IMR-90 (cell line): ENCODE measurements around the gene PIGH.

Experiments used
- ELK1 ChIP-seq: fragments of 150-350 bp; IDR thresholded peaks from 2 replicates; pipeline ENCODE4 v1.6.1; 2016; ENCODE audit warnings: low read depth, mild to moderate bottlenecking, low read length, moderate library complexity, borderline replicate concordance
- POLR2A ChIP-seq: IDR thresholded peaks from 2 replicates; pipeline ENCODE4 v1.6.1; 2012; ENCODE audit warnings: mild to moderate bottlenecking, low read depth, low read length
- TF ChIP-seq, protein P1 (sequence below): conservative IDR thresholded peaks from 2 replicates; pipeline ENCODE4 v1.5.1; 2012; ENCODE audit warnings: mild to moderate bottlenecking, low read depth, low read length, improper control_type of control experiment

DNA sequence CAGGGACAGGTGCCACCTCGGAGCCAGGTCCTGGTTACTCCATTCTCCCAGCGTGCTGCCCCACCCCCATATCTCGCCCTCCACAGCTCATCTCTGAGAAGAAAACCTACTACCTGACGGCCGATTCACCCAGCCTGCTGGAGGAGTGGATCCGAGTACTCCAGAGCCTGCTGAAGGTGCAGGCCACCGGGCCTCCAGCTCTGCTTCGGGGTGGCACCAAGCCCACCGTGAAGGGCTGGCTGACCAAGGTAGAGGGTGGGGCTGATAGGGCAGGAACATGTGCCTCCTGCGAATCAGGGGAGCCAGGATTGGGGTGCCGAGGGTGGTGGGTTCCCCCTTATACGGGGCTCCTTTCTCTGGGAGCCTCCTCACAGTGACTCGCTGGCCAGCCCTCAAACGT lies 25.9 kb downstream of the PIGH start:
- TF ChIP-seq ELK1 (no peak), POLR2A (no peak)
- TF ChIP-seq, protein P1, sequence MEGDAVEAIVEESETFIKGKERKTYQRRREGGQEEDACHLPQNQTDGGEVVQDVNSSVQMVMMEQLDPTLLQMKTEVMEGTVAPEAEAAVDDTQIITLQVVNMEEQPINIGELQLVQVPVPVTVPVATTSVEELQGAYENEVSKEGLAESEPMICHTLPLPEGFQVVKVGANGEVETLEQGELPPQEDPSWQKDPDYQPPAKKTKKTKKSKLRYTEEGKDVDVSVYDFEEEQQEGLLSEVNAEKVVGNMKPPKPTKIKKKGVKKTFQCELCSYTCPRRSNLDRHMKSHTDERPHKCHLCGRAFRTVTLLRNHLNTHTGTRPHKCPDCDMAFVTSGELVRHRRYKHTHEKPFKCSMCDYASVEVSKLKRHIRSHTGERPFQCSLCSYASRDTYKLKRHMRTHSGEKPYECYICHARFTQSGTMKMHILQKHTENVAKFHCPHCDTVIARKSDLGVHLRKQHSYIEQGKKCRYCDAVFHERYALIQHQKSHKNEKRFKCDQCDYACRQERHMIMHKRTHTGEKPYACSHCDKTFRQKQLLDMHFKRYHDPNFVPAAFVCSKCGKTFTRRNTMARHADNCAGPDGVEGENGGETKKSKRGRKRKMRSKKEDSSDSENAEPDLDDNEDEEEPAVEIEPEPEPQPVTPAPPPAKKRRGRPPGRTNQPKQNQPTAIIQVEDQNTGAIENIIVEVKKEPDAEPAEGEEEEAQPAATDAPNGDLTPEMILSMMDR, result no peak
